Omental fat pad (tissue), 4 donors: Measurements from ENCODE around the gene ENSA. TPM values are rescaled to one million over a fixed set of nuclear protein-coding genes. Genes with fewer than 3 reads are reported as not detected.

Experiments used
- ATAC-seq: fragments of 150-250 bp; one replicate; pipeline ENCODE4 v1.9.1; 2016; ENCODE audit warnings: mild to moderate bottlenecking, moderate library complexity; ENCODE audit not compliant: low FRiP score
- DNase-seq: peaks from one replicate; pipeline ENCODE4 v3.0.0-alpha.2; 2019; ENCODE audit warnings: low spot score
- total RNA-seq, 4 donors: library from RNA; depleted of rRNA; stranded (reverse); fragments of >200 nt; gene quantifications; one replicate each; pipeline ENCODE4 v1.1.0, GENCODE V29; 2016
- TF ChIP-seq, protein P1 (sequence below), 3 donors: fragments of 450-650 bp; IDR thresholded peaks; one replicate each; pipeline ENCODE4 v1.5.1; 2016 to 2017; ENCODE audit warnings: antibody characterized with exemption in 3 of 3, mild to moderate bottlenecking in 3 of 3, moderate library complexity in 2 of 3

The ENSA gene
- total RNA-seq, 4 donors from 2014 or later, result 115 to 179 (median 155) TPM

DNA sequence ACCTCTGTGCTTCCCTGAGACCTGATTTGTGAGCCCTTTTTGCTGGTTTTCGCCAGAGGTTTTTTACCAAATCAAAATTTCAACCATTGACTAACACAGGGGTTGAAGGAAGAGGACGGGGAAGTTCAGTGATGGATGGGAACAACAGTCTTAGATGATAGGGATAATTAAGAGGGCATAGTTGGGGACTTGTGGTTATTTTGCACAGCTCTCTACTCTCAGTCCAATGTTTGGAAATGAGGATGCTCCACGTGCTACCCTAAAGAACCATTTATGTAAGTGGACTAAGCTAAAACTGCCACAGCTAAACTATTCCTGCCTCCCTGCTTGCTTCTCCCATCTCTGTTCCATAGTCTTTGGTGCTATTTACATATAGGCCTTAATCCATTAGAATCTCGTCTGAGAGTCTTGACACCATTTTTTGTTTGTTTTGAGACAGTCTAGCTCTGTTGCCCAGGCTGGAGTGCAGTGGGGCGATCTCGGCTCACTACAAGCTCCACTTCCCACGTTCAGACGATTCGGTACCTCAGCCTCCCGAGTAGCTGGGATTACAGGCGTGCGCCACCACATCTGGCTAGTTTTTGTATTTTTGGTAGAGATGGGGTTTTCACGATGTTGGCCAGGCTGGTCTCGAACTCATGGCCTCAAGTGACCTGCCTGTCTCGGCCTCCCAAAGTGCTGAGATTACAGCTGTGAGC lies 49.3 kb downstream of the ENSA start:
- DNase-seq, result no peak
- peak; percentile 20 for ATAC-seq
- TF ChIP-seq, protein P1, sequence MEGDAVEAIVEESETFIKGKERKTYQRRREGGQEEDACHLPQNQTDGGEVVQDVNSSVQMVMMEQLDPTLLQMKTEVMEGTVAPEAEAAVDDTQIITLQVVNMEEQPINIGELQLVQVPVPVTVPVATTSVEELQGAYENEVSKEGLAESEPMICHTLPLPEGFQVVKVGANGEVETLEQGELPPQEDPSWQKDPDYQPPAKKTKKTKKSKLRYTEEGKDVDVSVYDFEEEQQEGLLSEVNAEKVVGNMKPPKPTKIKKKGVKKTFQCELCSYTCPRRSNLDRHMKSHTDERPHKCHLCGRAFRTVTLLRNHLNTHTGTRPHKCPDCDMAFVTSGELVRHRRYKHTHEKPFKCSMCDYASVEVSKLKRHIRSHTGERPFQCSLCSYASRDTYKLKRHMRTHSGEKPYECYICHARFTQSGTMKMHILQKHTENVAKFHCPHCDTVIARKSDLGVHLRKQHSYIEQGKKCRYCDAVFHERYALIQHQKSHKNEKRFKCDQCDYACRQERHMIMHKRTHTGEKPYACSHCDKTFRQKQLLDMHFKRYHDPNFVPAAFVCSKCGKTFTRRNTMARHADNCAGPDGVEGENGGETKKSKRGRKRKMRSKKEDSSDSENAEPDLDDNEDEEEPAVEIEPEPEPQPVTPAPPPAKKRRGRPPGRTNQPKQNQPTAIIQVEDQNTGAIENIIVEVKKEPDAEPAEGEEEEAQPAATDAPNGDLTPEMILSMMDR (IDR thresholded peaks at IDR 0.05), result no peak

DNA sequence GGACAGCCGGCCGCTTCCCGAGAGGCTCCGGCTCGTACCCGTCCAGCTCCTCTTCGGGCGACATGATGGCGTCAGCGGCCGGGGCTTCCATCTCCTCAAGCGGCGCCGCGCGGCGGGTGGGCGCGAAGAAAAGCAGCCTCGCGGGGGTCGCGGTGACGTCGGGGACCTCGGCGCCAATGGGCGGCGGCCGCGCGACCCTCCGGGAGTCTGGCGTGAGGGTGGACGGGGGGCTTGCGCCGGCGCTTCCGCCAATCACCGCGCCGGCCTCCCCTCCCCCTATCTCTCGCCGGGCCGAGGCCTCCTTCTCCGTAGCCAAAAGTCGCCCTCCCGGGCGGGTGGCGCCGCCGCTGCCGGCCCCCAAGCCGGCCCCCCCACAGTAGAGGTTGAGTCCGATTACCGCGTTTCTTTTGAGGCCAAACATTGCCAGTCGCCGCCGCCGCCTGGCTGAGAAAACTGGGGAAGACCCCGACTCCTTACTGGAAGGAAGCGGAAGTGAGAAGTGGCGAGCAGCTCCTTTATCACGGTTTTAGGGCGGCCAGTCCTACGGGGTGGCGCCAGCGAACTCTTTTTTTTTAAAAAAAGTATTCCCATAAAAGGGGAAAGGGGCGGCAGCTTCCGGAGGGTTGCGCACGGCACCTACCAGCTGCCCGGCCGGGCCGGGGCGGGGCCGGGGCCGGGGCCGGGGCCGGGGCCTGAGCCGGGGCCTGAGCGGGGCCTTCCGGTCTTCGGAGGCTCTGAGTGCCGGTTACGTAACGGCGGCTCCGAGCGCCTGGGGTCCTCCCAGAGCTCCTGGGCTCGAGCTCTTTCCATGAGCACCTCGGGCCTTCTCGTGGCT lies 50.1 kb downstream of the ENSA start, which contains the start of gene MCL1:
Gene MCL1, minus strand, starts transcription at position 501 of the 835 bp plus-strand sequence. Its CDS starts 80 bp downstream, at position 421.
- TF ChIP-seq, protein P1 (IDR thresholded peaks at IDR 0.05), result no peak
- DNase-seq (no peak), ATAC-seq (peak; percentile 88)

DNA sequence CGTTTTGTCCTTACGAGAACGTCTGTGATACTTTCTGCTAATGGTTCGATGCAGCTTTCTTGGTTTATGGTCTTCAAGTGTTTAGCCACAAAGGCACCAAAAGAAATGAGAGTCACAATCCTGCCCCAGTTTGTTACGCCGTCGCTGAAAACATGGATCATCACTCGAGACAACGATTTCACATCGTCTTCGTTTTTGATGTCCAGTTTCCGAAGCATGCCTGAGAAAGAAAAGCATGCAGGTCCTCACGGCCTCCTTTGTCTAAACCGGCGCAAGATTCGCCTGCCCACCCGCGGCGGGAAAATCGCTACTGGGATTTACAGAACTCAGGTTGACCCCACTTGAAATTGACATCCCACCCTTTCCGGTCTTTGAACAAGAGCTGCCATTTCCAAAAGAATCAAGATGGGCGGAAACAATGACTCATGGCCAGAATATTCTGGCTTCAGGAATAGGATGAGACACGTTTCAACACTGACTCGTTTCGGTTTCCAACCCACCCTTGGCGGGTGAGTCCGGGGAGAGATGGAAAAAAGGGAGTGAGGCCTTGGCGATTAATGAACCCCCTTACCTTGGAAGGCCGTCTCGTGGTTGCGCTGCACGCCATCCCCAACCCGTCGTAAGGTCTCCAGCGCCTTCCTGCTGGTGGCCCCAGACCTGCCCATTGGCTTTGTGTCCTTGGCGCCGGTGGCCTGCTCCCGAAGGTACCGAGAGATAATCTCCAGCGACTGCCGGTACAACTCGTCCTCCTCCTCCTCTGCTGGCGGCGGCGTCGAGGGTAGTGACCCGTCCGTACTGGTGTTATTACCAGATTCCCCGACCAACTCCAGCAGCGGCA lies 50.9 kb downstream of the ENSA start:
- TF ChIP-seq, protein P1 (IDR thresholded peaks at IDR 0.05), result no peak
- ATAC-seq, result no peak
- DNase-seq, result no peak

DNA sequence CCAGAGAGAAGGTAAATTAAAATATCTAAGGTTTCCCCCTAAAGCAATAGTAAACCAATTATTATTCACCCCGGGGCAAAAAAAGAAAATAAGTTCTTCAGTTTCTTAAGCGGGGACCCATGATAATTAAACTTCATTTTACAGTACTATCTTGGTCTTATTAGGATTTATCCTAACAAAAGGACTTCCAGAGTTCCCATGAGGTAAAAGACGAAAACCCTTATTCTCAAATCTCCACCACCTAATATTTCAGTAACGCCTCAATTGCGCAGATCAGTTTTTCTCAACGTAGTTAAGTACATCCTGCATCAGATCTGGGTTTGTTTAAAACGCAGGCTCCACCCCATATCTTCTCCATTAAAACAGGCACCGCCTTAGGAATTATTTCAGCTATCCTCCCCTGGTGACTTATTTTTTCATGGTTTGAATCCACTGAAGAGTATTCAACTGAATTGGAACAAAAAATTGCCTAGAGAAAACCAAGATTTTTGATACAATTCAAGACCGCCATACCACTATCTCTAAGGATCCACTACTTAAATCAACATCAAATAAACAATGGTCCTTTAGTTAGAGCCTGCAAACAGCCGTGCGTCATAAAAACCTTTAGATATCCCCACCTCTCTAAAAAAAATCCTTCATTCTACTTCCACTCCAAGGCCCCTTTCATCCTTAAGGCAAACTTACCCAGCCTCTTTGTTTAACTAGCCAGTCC lies 51.7 kb downstream of the ENSA start:
- ATAC-seq, result no peak
- TF ChIP-seq, protein P1 (IDR thresholded peaks at IDR 0.05), result no peak
- DNase-seq, result no peak

DNA sequence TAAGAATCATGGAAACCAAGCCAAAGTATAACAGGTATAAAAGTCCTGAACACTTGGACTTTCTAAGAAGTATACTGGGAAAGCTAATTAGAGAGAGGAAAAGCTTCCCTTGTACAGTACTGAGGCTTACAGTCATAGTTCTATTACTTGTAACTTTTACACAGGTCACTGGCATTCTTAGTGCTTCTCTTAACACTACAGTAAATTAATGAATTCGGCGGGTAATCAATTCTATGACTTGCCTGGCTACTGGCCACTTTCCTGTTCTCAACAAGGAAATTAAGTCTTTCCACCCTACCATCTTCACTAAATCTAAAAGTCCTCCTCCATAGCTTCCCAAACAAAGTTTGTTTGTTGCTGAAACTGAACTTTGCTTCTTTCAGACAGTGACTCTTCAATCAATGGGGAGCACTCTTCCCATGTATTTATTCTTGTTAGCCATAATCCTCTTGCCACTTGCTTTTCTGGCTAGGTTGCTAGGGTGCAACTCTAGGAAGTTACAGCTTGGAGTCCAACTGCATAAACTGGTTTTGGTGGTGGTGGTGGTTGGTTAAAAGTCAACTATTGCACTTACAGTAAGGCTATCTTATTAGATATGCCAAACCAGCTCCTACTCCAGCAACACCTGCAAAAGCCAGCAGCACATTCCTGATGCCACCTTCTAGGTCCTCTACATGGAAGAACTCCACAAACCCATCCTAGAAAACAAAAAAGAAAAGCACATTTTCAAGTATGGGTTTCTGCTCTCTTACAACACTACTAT lies 52.4 kb downstream of the ENSA start:
- no peak for DNase-seq
- ATAC-seq, result no peak
- TF ChIP-seq, protein P1 (IDR thresholded peaks at IDR 0.05), result no peak

DNA sequence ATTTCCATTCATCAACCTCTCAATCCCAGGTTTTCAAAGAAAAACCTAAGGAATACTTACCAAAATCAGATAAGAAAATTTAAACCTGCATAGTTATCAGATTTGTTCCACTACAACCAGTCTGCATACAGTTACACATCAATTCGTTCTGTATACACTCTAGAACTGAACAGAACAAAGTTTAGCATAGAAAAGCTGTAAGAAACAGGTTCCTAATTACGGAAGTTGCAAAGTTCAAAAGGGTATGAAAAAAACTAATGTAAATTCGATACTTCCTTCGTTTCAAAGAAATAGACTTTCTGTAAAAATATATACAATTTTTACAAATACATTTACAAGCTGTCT lies 53.1 kb downstream of the ENSA start:
- DNase-seq (no peak), ATAC-seq (no peak)
- TF ChIP-seq, protein P1 (IDR thresholded peaks at IDR 0.05), result no peak
